B cell (primary cell): ENCODE results near the gene FRMD4A.

Source experiments
- CTCF ChIP-seq: fragments of 200-600 bp; IDR thresholded peaks from one replicate; pipeline ENCODE4 v1.8.0; 2022; ENCODE audit warnings: antibody characterized with exemption, mild to moderate bottlenecking
- EZH2 ChIP-seq: IDR thresholded peaks from 2 replicates; pipeline ENCODE4 v1.6.1; 2012; ENCODE audit warnings: borderline replicate concordance, low read depth, mild to moderate bottlenecking, moderate library complexity, low read length; ENCODE audit not compliant: insufficient read depth, poor library complexity, severe bottlenecking

GRCh38 chr10:14291296-14291695 lies 39.4 kb downstream of the FRMD4A start:
- TF ChIP-seq CTCF (no peak), EZH2 (no peak)
